Neural cell (in vitro differentiated cells): ENCODE data around the gene BPGM. TPM values are rescaled to one million over a fixed set of nuclear protein-coding genes. Genes with fewer than 3 reads are reported as not detected.

Experiments used
- H2AFZ ChIP-seq: fragments of 200-600, 300-800 bp; sonication (generic), shearing (Covaris generic); 2 replicates; pipeline ENCODE4 v1.6.0; 2014; ENCODE audit warnings: low read depth, mild to moderate bottlenecking, antibody characterized with exemption, low read length, moderate library complexity
- H3F3A ChIP-seq: fragments of 200-600 bp; shearing (Covaris generic); 2 replicates; pipeline ENCODE4 v1.6.1; 2016; ENCODE audit warnings: mild to moderate bottlenecking, moderate library complexity, mixed read lengths, antibody characterized with exemption, low read length; ENCODE audit not compliant: insufficient read depth, poor library complexity, severe bottlenecking
- H3K27ac ChIP-seq: fragments of 200-600, 300-800 bp; sonication (generic), shearing (Covaris generic); 2 replicates; pipeline ENCODE4 v1.5.1; 2014; ENCODE audit warnings: mild to moderate bottlenecking, low read length, moderate library complexity
- H3K27me3 ChIP-seq: fragments of 300-800, 200-600 bp; sonication (generic), shearing (Covaris generic); 2 replicates; pipeline ENCODE4 v1.6.0; 2014; ENCODE audit warnings: mild to moderate bottlenecking, low read depth, low read length, moderate library complexity; ENCODE audit not compliant: insufficient read depth
- H3K36me3 ChIP-seq: fragments of 300-800, 200-600 bp; sonication (generic), shearing (Covaris generic); 2 replicates; pipeline ENCODE4 v1.5.1; 2014; ENCODE audit warnings: mild to moderate bottlenecking, antibody characterized with exemption, low read length, moderate library complexity; ENCODE audit not compliant: insufficient read depth
- H3K4me2 ChIP-seq: fragments of 300-800, 200-600 bp; sonication (generic), shearing (Covaris generic); 2 replicates; pipeline ENCODE4 v1.6.0; 2014; ENCODE audit warnings: mild to moderate bottlenecking, low read length
- H3K4me3 ChIP-seq: fragments of 300-800, 200-600 bp; sonication (generic), shearing (Covaris generic); 2 replicates; pipeline ENCODE4 v1.5.1; 2014; ENCODE audit warnings: mild to moderate bottlenecking, low read length, moderate library complexity
- H3K79me2 ChIP-seq: fragments of 200-600 bp; shearing (Covaris generic); replicated peaks from 2 replicates; pipeline ENCODE4 v1.6.0; 2014; ENCODE audit warnings: mild to moderate bottlenecking, low read length, moderate library complexity; ENCODE audit not compliant: insufficient read depth
- H3K9ac ChIP-seq: fragments of 300-800, 200-600 bp; sonication (generic), shearing (Covaris generic); 2 replicates; pipeline ENCODE4 v1.6.1; 2016; ENCODE audit warnings: mild to moderate bottlenecking, low read length, mixed read lengths
- H3K9me2 ChIP-seq: fragments of 200-600 bp; shearing (Covaris generic); 2 replicates; pipeline ENCODE4 v1.6.1; 2016; ENCODE audit warnings: mild to moderate bottlenecking, low read length, mixed read lengths; ENCODE audit not compliant: insufficient read depth
- H3K9me3 ChIP-seq: fragments of 200-600, 300-800 bp; sonication (generic), shearing (Covaris generic); 2 replicates; pipeline ENCODE4 v1.6.1; 2016; ENCODE audit warnings: mild to moderate bottlenecking, mixed run types, low read length, moderate library complexity, mixed read lengths
- H4K20me1 ChIP-seq: fragments of 200-600 bp; shearing (Covaris generic); 2 replicates; pipeline ENCODE4 v1.6.1; 2016; ENCODE audit warnings: mild to moderate bottlenecking, mixed run types; ENCODE audit not compliant: insufficient read depth
- CTCF ChIP-seq: fragments of 450-650 bp; IDR thresholded peaks from 2 replicates; pipeline ENCODE4 v1.5.1; 2014; ENCODE audit warnings: antibody characterized with exemption, mild to moderate bottlenecking, moderate library complexity; ENCODE audit not compliant: poor library complexity, severe bottlenecking
- EP300 ChIP-seq: fragments of 450-650 bp; conservative IDR thresholded peaks from 2 replicates; pipeline ENCODE4 v1.6.1; 2014; ENCODE audit warnings: antibody characterized with exemption, mild to moderate bottlenecking, moderate library complexity; ENCODE audit not compliant: poor library complexity, severe bottlenecking
- EZH2 ChIP-seq: fragments of 200-600, 300-800 bp; shearing (Covaris generic), sonication (generic); IDR thresholded peaks from 2 replicates; pipeline ENCODE4 v1.6.1; 2014; ENCODE audit warnings: antibody characterized with exemption, low read length, borderline replicate concordance, mild to moderate bottlenecking; ENCODE audit not compliant: insufficient read depth, poor library complexity, severe bottlenecking
- MXI1 ChIP-seq: fragments of 450-650 bp; conservative IDR thresholded peaks from 2 replicates; pipeline ENCODE4 v1.6.1; 2014; ENCODE audit warnings: antibody characterized with exemption, mild to moderate bottlenecking; ENCODE audit not compliant: poor library complexity, severe bottlenecking
- POLR2AphosphoS5 ChIP-seq: IDR thresholded peaks from 2 replicates; pipeline ENCODE4 v1.6.1; 2012
- RAD21 ChIP-seq: fragments of 450-650 bp; conservative IDR thresholded peaks from 2 replicates; pipeline ENCODE4 v1.6.1; 2014; ENCODE audit warnings: antibody characterized with exemption, mild to moderate bottlenecking, moderate library complexity
- REST ChIP-seq: IDR thresholded peaks from 2 replicates; pipeline ENCODE4 v1.6.1; 2012; ENCODE audit warnings: borderline replicate concordance
- SMC3 ChIP-seq: fragments of 450-650 bp; conservative IDR thresholded peaks from 2 replicates; pipeline ENCODE4 v1.6.1; 2014; ENCODE audit warnings: antibody characterized with exemption, mild to moderate bottlenecking, moderate library complexity; ENCODE audit not compliant: poor library complexity
- TAF1 ChIP-seq: IDR thresholded peaks from 2 replicates; pipeline ENCODE4 v1.6.1; 2012; ENCODE audit warnings: low read depth
- polyA plus RNA-seq: library from polyadenylated mRNA; depleted of rRNA; stranded (reverse); fragments of >200 nt; gene quantifications from 2 replicates; pipeline ENCODE4 v1.2.3, GENCODE V29; 2014

Gene BPGM
- polyA plus RNA-seq, 1 donor from 2014 or later: 57.4 TPM

DNA sequence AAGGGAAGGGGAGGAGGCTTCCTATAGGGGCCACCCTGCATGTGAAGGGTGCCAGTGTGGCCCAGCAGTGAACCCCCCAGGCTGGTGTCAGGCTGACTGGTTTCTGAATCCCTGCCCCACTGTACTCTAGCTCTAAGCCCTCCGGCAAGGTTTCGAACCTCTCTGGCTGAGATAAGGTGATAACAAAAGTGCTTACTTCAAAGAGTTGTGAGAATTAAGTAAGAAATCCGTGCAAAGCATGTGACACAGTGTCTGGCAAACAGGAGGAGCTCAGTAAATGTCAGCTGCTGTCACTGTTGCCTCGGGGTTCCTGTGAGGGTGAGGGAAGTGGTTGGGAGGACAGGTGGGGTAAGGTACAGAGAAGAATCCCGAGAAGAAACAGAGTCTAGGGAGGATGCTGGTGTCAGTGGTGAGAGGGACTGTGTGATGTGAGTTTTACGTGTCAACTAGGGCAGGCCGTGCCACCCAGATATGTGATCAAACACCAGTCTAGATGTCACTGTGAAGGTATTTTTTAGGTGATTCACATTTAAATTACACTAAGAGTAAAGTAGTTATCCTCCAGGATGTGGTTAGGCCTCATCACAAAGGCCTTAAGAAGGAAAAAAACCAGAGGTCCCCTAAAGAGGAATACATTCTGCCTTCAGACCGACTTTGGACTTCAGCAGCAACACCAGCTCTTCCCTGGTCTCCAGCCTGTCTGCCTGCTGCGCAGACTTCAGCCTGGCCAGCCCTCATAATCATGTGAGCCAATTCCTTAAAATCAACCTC lies 64.4 kb downstream of the BPGM start:
- no peak overlapping the region for H3K4me2 ChIP-seq

DNA sequence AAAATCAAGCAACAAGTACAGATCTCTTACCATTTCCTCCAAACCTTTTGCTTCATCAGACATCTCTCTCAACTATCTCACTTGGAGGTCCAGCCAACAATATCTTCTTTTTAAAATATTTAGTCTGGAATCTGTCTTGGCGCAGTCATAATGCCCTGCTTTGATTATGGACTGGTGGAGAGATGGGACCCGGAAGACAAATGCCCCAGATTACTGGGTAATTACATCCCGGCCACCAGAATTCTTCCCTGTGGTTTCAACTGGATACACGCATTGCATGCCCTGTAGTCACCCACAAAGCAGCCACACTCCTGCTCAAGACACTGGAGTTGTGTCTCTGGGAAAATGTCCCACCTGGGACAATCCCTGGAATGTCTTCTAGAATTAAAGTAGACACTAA lies 65.5 kb downstream of the BPGM start:
- H3K4me2 ChIP-seq: no peak overlapping the region
- H3K27ac ChIP-seq: no peak overlapping the region
- H3K36me3 ChIP-seq: no peaks in the 10 kb centered on the region
- H2AFZ ChIP-seq: no peak overlapping the region
- no peaks in the 10 kb centered on the region for H3K9me2 ChIP-seq
- H3K4me3 ChIP-seq: no peak overlapping the region
- H4K20me1 ChIP-seq: no peaks in the 10 kb centered on the region
- H3K79me2 ChIP-seq: no peaks in the 10 kb centered on the region
- H3K9me3 ChIP-seq: no peaks in the 10 kb centered on the region
- H3K9ac ChIP-seq: no peak overlapping the region
- no peaks in the 10 kb centered on the region for H3F3A ChIP-seq
- H3K27me3 ChIP-seq: no peaks in the 10 kb centered on the region
- TF ChIP-seq RAD21 (no peak), CTCF (no peak), EZH2 (no peak), TAF1 (no peak), SMC3 (no peak), MXI1 (no peak), POLR2AphosphoS5 (no peak), EP300 (no peak)

More for the DNA sequence above, 64.4 kb downstream of the BPGM start:
- H3K27me3 ChIP-seq: no peaks in the 10 kb centered on the region
- no peak overlapping the region for H3K9ac ChIP-seq
- no peaks in the 10 kb centered on the region for H3K36me3 ChIP-seq
- TF ChIP-seq EP300 (no peak), POLR2AphosphoS5 (no peak), SMC3 (no peak), CTCF (no peak), EZH2 (no peak), TAF1 (no peak), RAD21 (no peak), MXI1 (no peak), REST (no peak)
- no peak overlapping the region for H2AFZ ChIP-seq
- H3K9me2 ChIP-seq: no peaks in the 10 kb centered on the region
- H3K27ac ChIP-seq: no peak overlapping the region
- no peak overlapping the region for H3K4me3 ChIP-seq
- no peaks in the 10 kb centered on the region for H3K79me2 ChIP-seq
- no peaks in the 10 kb centered on the region for H3F3A ChIP-seq
- no peaks in the 10 kb centered on the region for H4K20me1 ChIP-seq
- H3K9me3 ChIP-seq: no peaks in the 10 kb centered on the region
